Astrocyte of the spinal cord (primary cell): Measurements from ENCODE around the gene MOB4.

Experiments
- DNase-seq: peaks from one replicate; pipeline ENCODE4 v3.0.0; 2011; ENCODE audit warnings: low read depth, low spot score
- H3K4me3 ChIP-seq: 2 replicates; pipeline ENCODE4 v1.5.1; 2011; ENCODE audit warnings: low read depth, mild to moderate bottlenecking, low read length, moderate library complexity
- CTCF ChIP-seq: IDR thresholded peaks from 2 replicates; pipeline ENCODE4 v1.5.1; 2012; ENCODE audit warnings: low read depth, mild to moderate bottlenecking, low read length, inconsistent platforms
- in situ Hi-C: cut with HindIII; loops from 2 replicates; pipeline ENCODE4 v1.10.0; 2017; ENCODE audit warnings: low sequenced_read_pairs

The MOB4 gene

GRCh38 chr2:197495433-197496134 is 20.3 kb upstream of the MOB4 start:
- no peak overlapping the region for H3K4me3 ChIP-seq
- no peak for TF ChIP-seq CTCF
- DNase-seq = no peak
- in situ Hi-C loops = no loop called here

- H3K4me3 ChIP-seq = no peak overlapping the region
- no peak for DNase-seq
- TF ChIP-seq CTCF = no peak
- in situ Hi-C loops = no loop called here
These were observed 19.2 kb upstream of the MOB4 start for GRCh38 chr2:197496695-197497094.

GRCh38 chr2:197497326-197497725 is 18.5 kb upstream of the MOB4 start:
- in situ Hi-C loops = no loop called here
- no peak for DNase-seq
- H3K4me3 ChIP-seq = no peak overlapping the region
- TF ChIP-seq CTCF = no peak

- TF ChIP-seq CTCF = no peak
- in situ Hi-C loops = no loop called here
- no peak for DNase-seq
- H3K4me3 ChIP-seq = peak overlapping the region; percentile 92
These were observed 17.5 kb upstream of the MOB4 start for GRCh38 chr2:197498235-197498936.

- TF ChIP-seq CTCF = no peak
- H3K4me3 ChIP-seq = peak overlapping the region; percentile 92
- in situ Hi-C loops = no loop called here
- peak; percentile 47 for DNase-seq
These were observed 16.8 kb upstream of the MOB4 start for GRCh38 chr2:197498937-197499593.

GRCh38 chr2:197499594-197500502 is 16.0 kb upstream of the MOB4 start, which contains the start of the genes HSPD1 and HSPE1:
HSPD1 (minus strand) TSS chr2:197499840; CDS start chr2:197498848, 992 bp downstream.
HSPE1 (plus strand) TSS chr2:197500379; CDS start chr2:197500437, 58 bp downstream.
- in situ Hi-C loops = no loop called here
- H3K4me3 ChIP-seq = peak within 1 kb of the TSS; percentile 92
- DNase-seq = peak; percentile 100
- no peak for TF ChIP-seq CTCF
